Right atrium auricular region (tissue), 2 donors: ENCODE results near the gene MYO5C. TPM values are rescaled to one million over a fixed set of nuclear protein-coding genes. Genes with fewer than 3 reads are reported as not detected.
A peak's percentile ranks its signal among the peaks of the same experiment; 100 is the strongest.

ENCODE experiments used
- DNase-seq: peaks from one replicate; pipeline ENCODE4 v3.0.0-alpha.2; 2019; ENCODE audit warnings: low spot score
- H3K27ac ChIP-seq, 2 donors: fragments of 200-600 bp; sonication (generic); 1 replicate in 1 of 2; 2 replicates in 1 of 2; pipeline ENCODE4 v1.5.1; 2016 to 2019
- H3K27me3 ChIP-seq, 2 donors: fragments of 200-600 bp; sonication (generic); one replicate each; pipeline versions ENCODE4 v1.5.1 to v1.6.0; 2017 to 2019
- H3K36me3 ChIP-seq: fragments of 200-600 bp; sonication (generic); one replicate; pipeline ENCODE4 v1.5.1; 2016
- H3K4me1 ChIP-seq, 2 donors: fragments of 200-600 bp; sonication (generic); one replicate each; pipeline versions ENCODE4 v1.5.1 to v1.6.0; 2017 to 2019
- H3K4me3 ChIP-seq, 2 donors: fragments of 200-600 bp; sonication (generic); 1 replicate in 1 of 2; 2 replicates in 1 of 2; pipeline ENCODE4 v1.5.1; 2017 to 2019; ENCODE audit warnings: mild to moderate bottlenecking in 1 of 2, moderate library complexity in 1 of 2
- H3K9me3 ChIP-seq, 2 donors: fragments of 200-600 bp; sonication (generic); one replicate each; pipeline ENCODE4 v1.5.1; 2019
- CTCF ChIP-seq, 2 donors: fragments of 200-600 bp; sonication (generic); IDR thresholded peaks; one replicate each; pipeline ENCODE4 v1.5.1; 2019; ENCODE audit warnings: antibody characterized with exemption in 2 of 2
- total RNA-seq, 2 donors: library from RNA; depleted of rRNA; stranded (reverse); fragments of >200 nt; gene quantifications; one replicate each; pipeline ENCODE4 v1.1.0, GENCODE V29; 2016

MYO5C gene
- total RNA-seq, 2 donors from 2014 or later, result 2.0 to 5.3 TPM

DNA sequence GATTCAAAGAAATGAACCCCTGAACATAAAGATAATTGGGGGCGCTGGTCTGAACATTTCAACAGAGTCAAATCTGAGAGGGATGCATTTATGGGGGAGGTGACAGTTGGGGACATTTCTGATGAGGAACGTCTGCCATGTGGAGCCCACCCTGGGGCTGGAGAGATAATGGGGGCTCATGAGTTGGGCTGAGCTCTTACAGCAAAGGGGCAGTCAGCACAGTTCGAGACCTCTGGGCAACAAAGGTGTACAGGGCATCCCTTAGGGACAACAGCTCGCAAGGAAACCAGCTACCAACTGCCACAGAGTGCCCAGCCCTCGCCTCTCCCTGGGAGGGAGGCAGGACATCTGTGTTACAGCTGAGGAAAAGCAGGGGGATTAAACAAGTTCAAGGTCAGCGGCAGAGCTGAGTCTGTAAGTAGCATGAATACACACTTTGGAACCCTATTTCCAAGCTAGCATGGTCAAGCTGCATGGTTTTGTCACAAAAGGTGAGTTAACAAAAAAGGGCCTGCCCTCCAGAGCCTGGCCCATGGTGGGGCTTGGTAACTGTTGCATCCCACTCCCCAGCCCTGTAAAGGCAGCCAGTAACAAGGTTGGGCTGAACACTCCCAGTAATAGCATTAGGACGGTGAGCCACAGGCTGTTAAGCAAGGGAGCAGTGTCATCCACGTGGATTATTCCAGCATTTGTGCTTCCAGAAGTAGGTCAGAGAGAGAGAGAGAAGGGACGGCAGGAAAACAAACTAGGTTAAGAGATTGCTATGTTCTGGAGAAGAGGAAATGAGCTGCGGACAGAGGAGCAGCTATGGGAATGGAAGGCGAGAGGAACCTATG is 108.7 kb downstream of the MYO5C start:
- no peak for DNase-seq
- Histone ChIP-seq H3K9me3 (no peaks in the 10 kb centered on the region), H3K27ac (peak overlapping the region; percentile 65 to 71), H3K4me3 (no peak overlapping the region), H3K27me3 (no peaks in the 10 kb centered on the region), H3K36me3 (no peaks in the 10 kb centered on the region), H3K4me1 (peaks cover 0 to 13% of the 10 kb centered on the region in 2 donors)
- no peak for TF ChIP-seq CTCF (IDR thresholded peaks at IDR 0.05)

DNA sequence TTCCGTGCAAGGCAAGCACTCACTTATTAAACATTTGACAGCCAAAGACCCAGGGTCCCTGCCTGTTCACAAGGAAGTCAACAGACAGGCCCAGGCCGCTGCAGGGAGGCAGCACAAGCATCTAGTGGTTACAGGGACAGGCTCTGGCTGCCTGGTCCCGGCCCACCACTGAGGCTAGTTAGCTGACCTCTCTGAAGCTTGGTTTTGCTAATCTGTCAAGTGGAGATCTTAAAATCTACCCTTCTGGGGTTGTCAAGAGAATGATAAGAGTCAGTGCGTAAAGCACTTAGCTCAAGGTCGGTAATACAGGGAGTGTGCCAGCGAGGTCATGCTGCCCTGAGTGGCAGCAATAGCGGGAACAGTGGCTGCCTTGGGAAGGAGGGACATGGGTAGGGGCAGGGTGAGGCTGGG is 110.4 kb downstream of the MYO5C start:
- H3K27ac ChIP-seq, result peak overlapping the region; percentile 65 to 71
- H3K9me3 ChIP-seq, result no peaks in the 10 kb centered on the region
- H3K4me3 ChIP-seq, result no peak overlapping the region
- no peaks in the 10 kb centered on the region for H3K27me3 ChIP-seq
- no peak for DNase-seq
- no peaks in the 10 kb centered on the region for H3K36me3 ChIP-seq
- TF ChIP-seq CTCF (IDR thresholded peaks at IDR 0.05), result no peak
- peaks cover 0 to 19% of the 10 kb centered on the region in 2 donors for H3K4me1 ChIP-seq

DNA sequence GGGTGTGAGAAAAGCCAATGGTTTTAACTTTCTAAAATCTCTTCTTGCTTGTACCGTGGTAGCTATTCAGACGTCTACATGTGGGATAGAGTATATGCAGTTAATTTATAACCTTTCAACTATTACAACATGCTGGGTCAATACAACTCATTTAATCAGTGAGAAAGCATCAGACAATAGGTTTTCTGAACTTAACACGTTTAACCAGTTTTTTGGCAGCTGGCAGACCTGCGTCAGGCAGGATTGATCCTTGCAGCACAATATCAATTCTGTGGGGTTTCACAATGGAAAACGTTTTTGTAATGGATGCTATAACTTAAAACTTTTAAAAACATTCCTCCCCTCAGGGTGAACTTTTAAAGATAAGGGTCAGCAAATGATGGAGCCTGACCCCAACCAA is 110.9 kb downstream of the MYO5C start:
- DNase-seq, result no peak
- Histone ChIP-seq H3K27ac (peak overlapping the region; percentile 65 to 71), H3K27me3 (no peaks in the 10 kb centered on the region), H3K4me3 (no peak overlapping the region), H3K9me3 (no peaks in the 10 kb centered on the region), H3K36me3 (no peaks in the 10 kb centered on the region), H3K4me1 (peaks cover 0 to 20% of the 10 kb centered on the region in 2 donors)
- TF ChIP-seq CTCF (IDR thresholded peaks at IDR 0.05), result no peak

DNA sequence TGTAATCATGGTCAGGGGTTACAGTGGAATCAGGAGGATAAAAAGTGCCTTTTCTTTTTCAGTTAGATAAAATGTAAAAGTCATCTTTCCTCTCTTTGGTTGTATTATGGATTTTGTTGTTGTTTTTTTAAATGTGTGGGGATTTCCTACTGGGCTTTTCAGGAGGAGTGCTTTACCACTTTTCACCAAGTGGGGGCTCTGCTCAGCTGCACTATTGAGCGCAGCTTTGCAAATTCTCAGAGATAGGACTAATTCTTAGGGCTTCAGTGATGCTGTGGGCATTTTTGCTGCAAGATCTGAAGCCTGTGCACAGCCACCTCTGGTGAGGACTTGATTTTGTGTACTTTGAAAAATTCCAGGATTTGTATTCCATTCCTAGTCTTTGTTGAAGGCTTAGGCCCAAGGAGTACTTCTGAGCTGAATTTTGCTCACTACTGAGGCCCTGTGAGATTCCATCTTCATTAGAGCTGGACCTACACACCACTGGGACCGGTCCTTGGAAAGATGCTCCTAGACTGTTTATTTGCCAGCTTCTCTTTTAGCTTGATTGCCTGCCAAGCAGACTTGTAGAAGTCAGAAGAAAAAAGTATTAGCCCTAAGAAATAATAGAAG is 111.9 kb downstream of the MYO5C start:
- DNase-seq, result no peak
- no peaks in the 10 kb centered on the region for H3K27me3 ChIP-seq
- H3K9me3 ChIP-seq, result no peaks in the 10 kb centered on the region
- no peak overlapping the region for H3K4me3 ChIP-seq
- TF ChIP-seq CTCF (IDR thresholded peaks at IDR 0.05), result peak; percentile 61 to 76
- peaks cover 0 to 24% of the 10 kb centered on the region in 2 donors for H3K4me1 ChIP-seq
- no peaks in the 10 kb centered on the region for H3K36me3 ChIP-seq
- peak overlapping the region in 1 of 2 donors; percentile 2 for H3K27ac ChIP-seq

DNA sequence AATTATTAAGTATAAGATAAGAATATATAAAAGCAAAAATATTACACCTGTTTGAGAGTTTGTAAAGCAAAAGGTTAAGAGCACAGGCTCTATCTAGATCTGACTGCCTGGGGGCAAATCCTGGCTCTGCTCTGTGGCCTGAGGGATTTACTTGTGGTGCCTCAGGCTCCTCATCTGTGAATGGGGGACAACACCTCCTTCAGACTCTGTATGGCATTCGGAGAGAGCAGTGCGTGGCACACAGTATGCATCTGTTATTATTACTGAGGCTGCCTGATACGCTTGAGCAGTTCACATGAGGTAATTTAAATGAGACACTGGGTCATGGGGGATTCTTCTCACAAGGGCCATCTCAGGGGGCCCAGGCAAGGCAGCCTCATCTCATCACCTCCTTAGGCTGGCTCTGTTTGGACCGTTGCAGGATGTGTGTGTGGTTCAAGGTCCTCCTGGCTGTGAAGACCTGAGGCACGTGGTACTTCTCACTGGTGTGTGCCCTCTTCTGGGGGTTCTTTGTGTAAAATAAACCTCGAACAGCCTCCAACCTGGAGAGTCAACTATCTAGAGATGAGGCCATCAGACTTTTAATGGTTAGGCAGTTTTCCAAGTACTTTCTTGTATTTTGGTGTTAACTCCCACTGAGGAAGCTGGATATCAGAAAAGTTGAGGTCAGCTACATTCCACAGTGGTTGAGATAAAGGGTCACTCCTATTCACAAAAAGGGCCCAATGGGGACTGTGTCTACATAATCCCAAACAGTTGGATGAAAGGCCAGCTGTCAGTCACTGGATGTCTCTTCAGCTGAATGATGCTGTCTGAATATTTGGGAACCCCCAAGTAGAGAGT is 113.4 kb downstream of the MYO5C start:
- H3K27ac ChIP-seq, result no peak overlapping the region
- no peaks in the 10 kb centered on the region for H3K27me3 ChIP-seq
- no peak for DNase-seq
- no peak overlapping the region for H3K4me3 ChIP-seq
- TF ChIP-seq CTCF (IDR thresholded peaks at IDR 0.05), result no peak
- H3K4me1 ChIP-seq, result peaks cover 0 to 27% of the 10 kb centered on the region in 2 donors
- H3K36me3 ChIP-seq, result no peaks in the 10 kb centered on the region
- no peaks in the 10 kb centered on the region for H3K9me3 ChIP-seq
